HG02852 (cell line): ENCODE measurements around the gene NDUFS8.

Experiments
- ATAC-seq: cut with Tn5 transposase; IDR thresholded peaks from one replicate; pipeline ENCODE4 v1.9.1; 2021; ENCODE audit warnings: mild to moderate bottlenecking, moderate library complexity; ENCODE audit not compliant: unreplicated experiment

NDUFS8 gene

DNA sequence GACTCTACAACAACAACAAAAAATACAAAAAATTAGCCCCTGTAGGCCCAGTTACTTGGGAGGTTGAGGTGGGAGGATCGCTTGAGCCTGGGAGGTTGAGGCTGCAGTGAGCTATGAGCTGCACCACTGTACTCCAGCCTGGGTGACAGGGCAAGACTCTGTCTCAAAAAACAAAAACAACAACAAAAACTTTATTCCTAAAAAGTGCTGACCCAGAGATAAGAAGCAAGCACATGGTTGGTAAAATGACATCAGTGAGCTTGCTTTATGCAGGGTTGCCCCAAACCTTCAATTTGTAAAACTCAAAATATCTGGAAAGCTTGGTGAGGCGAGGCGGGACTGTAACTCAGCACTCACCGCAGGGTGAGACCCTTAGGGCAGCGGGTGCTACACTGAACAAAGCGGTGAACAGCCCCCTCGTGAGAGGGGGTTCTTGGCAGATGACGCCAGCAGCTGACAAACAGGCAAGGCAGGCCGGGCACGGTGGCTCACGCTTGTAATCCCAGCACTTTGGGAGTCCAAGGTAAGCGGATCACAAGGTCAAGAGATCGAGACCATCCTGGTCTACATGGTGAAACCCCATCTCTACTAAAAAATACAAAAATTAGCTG, 4.9 kb downstream of the NDUFS8 start:
- ATAC-seq: no peak

GRCh38 chr11:68036141-68036716, 5.7 kb downstream of the NDUFS8 start:
- ATAC-seq: no peak

DNA sequence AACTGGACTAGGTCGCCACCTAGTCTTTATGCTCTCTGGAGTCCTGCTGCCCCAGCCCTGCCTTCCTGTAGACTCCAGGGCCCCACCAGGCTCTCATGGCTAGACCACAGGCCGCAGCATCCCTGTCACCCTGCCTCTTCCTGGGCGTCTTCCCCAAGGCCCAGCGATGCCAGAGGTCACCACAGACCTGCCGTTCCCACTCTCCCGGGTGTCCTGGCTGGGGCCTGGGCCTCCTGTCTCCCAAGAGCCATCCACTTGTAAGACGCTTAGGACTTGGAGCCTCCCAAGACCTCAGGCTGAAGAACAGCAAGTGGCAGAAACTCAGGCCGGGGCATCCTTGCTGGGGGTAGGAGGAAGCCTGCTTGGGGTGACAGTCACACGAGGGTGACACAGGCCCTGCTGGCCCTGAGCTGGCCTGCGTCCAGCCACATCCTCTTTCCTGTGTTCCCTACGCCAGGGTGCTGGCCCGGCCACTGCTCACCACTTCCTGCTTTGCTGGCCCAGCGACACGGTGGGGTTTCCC, 6.3 kb downstream of the NDUFS8 start:
- ATAC-seq: no peak

GRCh38 chr11:68037411-68038225, 7.1 kb downstream of the NDUFS8 start:
- ATAC-seq: no peak

DNA sequence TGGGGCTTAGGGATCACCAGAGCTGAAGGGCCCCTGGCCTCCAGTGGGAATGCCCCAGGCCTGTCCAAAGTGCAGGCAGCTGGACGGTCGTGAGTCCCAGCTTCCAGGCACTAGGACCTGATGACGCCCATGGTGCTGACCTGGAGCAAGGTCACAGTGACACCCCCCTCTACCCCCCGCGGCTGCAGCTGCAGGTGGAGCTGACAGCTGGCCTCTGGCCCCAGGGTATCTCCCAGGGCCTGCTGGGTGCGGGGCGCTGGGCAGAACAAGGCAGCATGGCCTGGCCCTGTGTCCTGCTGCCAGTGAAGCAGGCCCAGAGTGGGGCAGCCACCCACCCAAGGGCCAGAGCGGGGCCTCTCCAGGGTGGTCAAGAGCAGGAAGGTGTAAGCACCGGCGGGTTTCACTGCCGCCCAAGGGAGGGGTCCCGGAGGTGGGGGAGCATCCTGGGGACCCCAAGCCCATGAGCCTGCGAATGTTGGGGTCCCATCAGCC, 7.8 kb downstream of the NDUFS8 start:
- ATAC-seq: no peak

DNA sequence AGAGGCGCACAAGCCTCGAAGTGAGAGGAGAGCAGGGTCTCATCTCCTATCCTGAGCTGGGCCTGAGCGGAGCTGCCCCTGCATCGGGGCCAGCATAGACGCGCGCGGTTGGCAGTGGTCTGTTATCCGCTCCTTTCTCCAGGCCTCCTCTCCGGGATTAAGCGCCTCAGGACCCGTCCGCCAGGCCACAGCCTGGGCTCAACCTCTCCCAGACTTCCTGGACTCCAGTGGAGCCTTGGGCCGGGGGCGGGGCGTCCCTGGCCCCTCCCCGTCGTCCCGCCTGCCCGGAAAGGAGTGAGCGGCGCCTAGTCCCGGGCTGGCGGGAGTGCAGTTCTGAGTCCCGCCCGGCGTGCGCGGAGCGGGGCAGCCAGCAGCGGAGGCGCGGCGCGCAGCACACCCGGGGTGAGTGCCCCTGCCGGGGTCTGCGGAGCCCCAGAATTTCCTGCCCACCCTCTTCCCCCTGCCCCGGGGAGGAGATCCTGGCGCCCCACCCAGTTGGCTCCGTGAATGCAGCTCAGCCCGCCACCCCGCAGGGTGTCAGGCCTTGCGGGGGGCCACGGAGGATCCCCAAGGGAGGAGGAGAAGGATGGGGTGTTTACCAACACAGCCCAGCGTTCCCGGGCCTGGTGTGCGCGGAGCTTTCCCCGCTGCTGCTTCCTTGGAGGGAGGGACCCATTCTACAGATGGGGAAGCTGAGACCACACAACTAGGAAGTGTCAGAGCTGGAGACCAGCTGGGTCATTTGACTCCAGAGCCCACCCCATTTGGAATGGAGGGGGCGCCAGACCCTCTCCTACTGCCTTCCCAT, 8.4 kb downstream of the NDUFS8 start, which contains the start of gene TCIRG1:
TCIRG1 (plus strand) TSS at position 308 of the 808 bp plus-strand sequence. CDS start 2,247 bp downstream, outside the sequence.
- ATAC-seq: no peak

- no peak for ATAC-seq
Observed at GRCh38 chr11:68039526-68040086, 9.1 kb downstream of the NDUFS8 start.

GRCh38 chr11:68040101-68040956, 9.8 kb downstream of the NDUFS8 start:
- peak; percentile 42 for ATAC-seq

GRCh38 chr11:68040957-68041591, 10.6 kb downstream of the NDUFS8 start:
- ATAC-seq: no peak

DNA sequence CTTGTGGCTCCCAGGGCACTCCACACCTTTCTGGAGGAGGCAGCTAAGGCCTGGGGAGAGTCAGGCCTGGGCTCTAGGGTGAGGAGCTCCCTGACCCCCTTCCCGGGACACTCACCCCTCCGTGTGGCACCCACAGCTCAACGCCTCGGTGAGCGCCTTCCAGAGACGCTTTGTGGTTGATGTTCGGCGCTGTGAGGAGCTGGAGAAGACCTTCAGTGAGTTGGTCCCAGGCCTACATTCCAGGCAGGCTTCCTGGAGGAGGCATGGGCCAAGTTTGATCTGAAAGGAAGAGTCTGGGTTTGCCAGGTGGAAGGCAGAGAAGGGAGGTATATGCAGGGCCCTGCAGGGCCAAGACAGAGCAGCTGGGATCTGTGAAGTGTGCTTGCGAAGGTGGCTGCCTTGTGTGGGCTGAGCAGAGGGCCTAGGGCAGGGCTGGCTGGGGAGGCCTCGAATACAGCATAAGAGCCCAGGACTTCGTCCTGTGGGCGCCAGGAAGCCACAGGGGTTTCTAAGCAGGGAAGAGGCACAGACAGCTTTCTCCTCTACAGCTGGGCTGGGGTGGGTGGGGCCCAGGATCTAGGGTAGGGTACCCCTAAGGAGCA, 11.2 kb downstream of the NDUFS8 start:
- ATAC-seq: no peak

DNA sequence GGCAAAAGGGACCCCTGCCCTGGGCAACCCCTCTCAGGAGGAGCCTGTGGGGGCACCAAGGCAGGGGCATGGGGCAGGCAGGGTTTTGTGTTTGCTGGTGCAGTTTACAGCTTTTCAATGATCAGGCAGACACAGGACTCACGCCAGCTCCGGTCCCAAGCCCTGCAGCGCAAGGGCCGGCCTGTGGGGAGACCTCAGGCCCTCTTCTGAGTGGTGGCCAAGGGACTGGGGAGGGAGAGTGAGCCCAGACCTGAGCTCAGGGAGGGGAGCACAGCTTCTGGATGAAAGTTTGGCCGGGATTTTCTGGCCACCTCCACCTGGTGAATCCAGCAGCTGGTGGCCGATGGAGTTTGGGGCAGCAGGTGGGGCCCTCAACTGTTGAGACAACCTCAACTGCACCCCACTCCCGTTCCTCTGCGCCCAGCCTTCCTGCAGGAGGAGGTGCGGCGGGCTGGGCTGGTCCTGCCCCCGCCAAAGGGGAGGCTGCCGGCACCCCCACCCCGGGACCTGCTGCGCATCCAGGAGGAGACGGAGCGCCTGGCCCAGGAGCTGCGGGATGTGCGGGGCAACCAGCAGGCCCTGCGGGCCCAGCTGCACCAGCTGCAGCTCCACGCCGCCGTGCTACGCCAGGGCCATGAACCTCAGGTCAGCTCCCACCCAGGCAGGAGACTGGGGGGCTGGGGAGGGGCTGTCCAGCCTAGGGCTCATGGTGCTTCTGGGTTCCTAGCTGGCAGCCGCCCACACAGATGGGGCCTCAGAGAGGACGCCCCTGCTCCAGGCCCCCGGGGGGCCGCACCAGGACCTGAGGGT, 11.9 kb downstream of the NDUFS8 start:
- no peak for ATAC-seq

DNA sequence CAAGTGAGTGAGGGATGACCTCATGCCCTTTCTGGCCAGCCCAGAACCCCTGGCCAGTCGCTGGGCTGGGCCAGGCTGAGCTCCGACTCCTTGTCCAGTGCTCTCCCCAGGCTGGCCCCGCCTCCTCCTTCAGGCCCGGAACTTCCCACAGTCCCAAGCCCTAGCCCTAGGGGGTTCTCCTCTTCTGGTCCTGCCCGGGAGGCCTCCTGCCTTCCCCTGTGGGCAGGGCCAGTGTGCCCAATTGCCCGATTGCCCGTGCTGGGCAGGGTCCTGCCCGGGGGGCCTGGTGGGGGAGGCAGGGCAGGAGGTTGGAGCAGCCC, 12.5 kb downstream of the NDUFS8 start:
- no peak for ATAC-seq

GRCh38 chr11:68043349-68044144, 13.1 kb downstream of the NDUFS8 start:
- no peak for ATAC-seq

DNA sequence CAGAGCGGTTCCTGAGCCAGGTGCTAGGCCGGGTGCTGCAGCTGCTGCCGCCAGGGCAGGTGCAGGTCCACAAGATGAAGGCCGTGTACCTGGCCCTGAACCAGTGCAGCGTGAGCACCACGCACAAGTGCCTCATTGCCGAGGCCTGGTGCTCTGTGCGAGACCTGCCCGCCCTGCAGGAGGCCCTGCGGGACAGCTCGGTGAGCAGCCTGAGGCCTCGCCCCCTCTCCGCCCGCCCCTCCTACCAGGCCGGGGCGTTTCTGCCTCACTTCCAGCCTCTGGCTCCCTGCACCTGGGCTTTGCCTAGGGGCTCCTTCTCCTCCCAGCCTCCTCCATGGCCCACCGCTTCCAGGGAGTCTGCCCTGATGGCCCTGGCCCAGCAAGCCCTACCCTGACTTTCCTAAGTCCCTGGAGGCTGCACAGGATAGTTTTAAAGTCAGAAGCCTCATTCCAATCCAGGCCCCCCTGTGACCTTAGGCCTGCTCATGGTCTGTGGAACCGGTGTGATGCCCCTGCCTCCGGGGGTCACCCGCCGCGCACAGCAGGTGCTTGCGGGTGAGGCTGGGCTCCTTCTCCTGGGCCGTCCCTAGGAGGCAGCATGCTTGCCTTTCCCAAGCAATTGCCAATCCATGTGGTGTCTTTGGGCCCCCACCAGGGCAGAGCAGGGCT, 13.8 kb downstream of the NDUFS8 start:
- ATAC-seq: no peak

GRCh38 chr11:68044898-68045351, 14.4 kb downstream of the NDUFS8 start:
- ATAC-seq: no peak

DNA sequence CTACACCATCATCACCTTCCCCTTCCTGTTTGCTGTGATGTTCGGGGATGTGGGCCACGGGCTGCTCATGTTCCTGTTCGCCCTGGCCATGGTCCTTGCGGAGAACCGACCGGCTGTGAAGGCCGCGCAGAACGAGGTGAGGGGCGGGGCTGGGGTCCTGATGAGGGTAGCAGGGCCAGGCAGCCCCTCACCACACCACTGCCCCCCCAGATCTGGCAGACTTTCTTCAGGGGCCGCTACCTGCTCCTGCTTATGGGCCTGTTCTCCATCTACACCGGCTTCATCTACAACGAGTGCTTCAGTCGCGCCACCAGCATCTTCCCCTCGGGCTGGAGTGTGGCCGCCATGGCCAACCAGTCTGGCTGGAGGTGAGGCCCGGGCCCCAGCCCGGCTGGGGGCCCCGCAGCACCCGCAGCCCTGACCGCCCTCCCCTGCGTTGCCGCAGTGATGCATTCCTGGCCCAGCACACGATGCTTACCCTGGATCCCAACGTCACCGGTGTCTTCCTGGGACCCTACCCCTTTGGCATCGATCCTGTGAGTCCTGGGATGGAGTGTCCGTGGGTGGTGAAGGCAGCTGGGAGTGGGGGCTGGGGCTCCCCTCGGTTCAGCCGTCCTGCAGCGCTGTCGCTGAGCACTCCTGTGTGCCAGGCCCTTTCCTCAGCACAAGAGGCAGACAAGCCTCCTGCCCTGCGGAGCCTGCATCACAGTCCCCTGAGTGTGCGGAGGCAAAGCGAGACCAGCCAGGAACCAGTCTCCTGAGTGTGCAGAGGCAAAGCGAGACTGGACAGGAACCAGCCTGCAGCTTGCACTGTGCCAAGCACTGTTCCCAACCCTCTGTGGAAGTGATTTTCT, 17.2 kb downstream of the NDUFS8 start:
- ATAC-seq: no peak
